Kidney (tissue), 14 donors: ENCODE data around the gene SHOX. TPM values are rescaled to one million over a fixed set of nuclear protein-coding genes. Genes with fewer than 3 reads are reported as not detected.

Source experiments
- DNase-seq, 5 donors: peaks; one replicate each; pipeline ENCODE4 v3.0.0-alpha.2; 2013 to 2020
- FAIRE-seq: peaks from 2 replicates; lab custom pipeline; 2012; peaks lifted over from hg19 to GRCh38; lab: Jason Lieb, UNC
- H3K27ac ChIP-seq, 2 donors: one replicate each; pipeline ENCODE4 v1.7.0; 2013; ENCODE audit warnings: low read depth in 2 of 2, low read length in 2 of 2, inconsistent platforms in 1 of 2
- H3K27me3 ChIP-seq: one replicate; pipeline ENCODE4 v1.7.1; 2013; ENCODE audit warnings: low read length, inconsistent platforms; ENCODE audit not compliant: control insufficient read depth, insufficient read depth
- H3K36me3 ChIP-seq, 3 donors: one replicate each; pipeline versions ENCODE4 v1.7.0 to v1.7.1; 2013; ENCODE audit warnings: low read length in 3 of 3, control low read depth in 1 of 3, inconsistent platforms in 1 of 3; ENCODE audit not compliant: insufficient read depth in 3 of 3, control insufficient read depth in 2 of 3
- H3K4me1 ChIP-seq, 3 donors: one replicate each; pipeline versions ENCODE4 v1.7.0 to v1.7.1; 2013; ENCODE audit warnings: low read length in 3 of 3, inconsistent platforms in 1 of 3, low read depth in 1 of 3; ENCODE audit not compliant: control insufficient read depth in 2 of 3, insufficient read depth in 2 of 3
- H3K4me3 ChIP-seq, 3 donors: one replicate each; pipeline versions ENCODE4 v1.7.0 to v1.8.1; 2013; ENCODE audit warnings: low read length in 3 of 3, control low read depth in 1 of 3, inconsistent platforms in 1 of 3
- H3K9ac ChIP-seq, 3 donors: one replicate each; pipeline versions ENCODE4 v1.7.0 to v1.7.1; 2013; ENCODE audit warnings: low read length in 3 of 3, control low read depth in 1 of 3, inconsistent platforms in 1 of 3
- H3K9me3 ChIP-seq, 3 donors: one replicate each; pipeline versions ENCODE4 v1.7.0 to v1.7.1; 2013; ENCODE audit warnings: low read length in 3 of 3, control low read depth in 1 of 3, inconsistent platforms in 1 of 3; ENCODE audit not compliant: control insufficient read depth in 2 of 3, insufficient read depth in 1 of 3
- CTCF ChIP-seq: IDR thresholded peaks from 3 replicates; pipeline ENCODE4 v1.5.1; 2012; ENCODE audit warnings: mild to moderate bottlenecking, moderate library complexity, borderline replicate concordance; ENCODE audit not compliant: insufficient read depth; ENCODE audit errors: extremely low read depth
- intact Hi-C: fragments of 100-400 bp; cut with DNase I; formaldehyde crosslinking; loops from one replicate; pipeline ENCODE4 v1.11.1; 2022
- polyA plus RNA-seq: library from polyadenylated mRNA; stranded (reverse); fragments of 350-450 nt; fragmentation: Illumina TruSeq; extraction: RNeasy Lipid Tissue Mini Kit (QIAGEN cat#74804); gene quantifications from one replicate; pipeline ENCODE4 v1.2.3, GENCODE V29; 2014; ENCODE audit warnings: low read depth, low replicate concordance; ENCODE audit not compliant: insufficient read depth
- total RNA-seq: library from RNA; stranded (reverse); fragmentation: NEBNext Ultra II Directional; extraction: Animal tissue kit (Norgen Biotek cat#: 25700); gene quantifications from one replicate; pipeline ENCODE4 v1.2.1, GENCODE V29; 2021
- donor health status: control.
- donor health status: control.
- donor health status: control.
- donor health status: control.
- donor health status: control.
- donor health status: DM: yes; HTN: yes; CAD: no.
- donor health status: Normal renal cell carcinoma (clear cell type).

SHOX gene
- total and polyA plus RNA-seq, 2 donors from 2014 or later = not detected

DNA sequence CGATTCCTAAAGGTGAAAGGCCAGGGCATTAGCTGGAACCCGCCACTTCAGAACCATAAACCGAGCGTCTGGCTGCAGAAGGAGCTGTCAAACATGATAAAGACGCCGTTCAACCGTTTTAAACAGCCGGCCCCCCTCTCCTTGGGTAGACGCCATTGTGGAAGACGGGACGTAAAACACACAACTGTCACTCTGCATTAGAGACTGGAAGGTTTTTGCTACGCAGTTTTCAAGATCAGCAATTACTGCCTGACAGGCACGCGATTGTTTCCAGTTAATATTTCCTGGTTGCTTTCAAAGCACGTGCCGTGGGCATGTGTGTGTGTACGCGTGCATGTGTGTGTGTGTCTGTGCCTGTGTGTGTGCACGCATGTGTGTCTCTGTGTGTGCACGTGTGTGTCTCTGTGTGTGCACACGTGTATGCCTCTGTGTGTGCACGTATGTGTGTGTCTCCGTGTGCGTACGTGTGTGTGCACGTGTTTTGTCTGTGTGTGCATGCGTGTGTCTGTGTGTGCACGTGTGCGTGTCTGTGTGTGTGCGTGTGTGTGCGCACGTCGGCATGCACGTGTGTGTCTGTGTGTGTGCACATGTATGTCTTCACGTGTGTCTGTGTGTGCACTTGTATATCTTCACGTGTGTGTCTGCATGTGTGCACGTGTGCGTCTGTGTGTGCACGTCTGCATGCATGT lies 48.8 kb downstream of the SHOX start:
- DNase-seq (peak in 1 of 5 donors; percentile 2), FAIRE-seq (no peak)
- peaks cover 2% of the 10 kb centered on the region for H3K27me3 ChIP-seq
- H3K9ac ChIP-seq = no peak overlapping the region
- TF ChIP-seq CTCF = no peak
- no peaks in the 10 kb centered on the region for H3K9me3 ChIP-seq
- intact Hi-C loops = no loop called here
- H3K4me3 ChIP-seq = peak overlapping the region in 1 of 3 donors; percentile 14
- H3K4me1 ChIP-seq = no peaks in the 10 kb centered on the region
- no peaks in the 10 kb centered on the region for H3K36me3 ChIP-seq
- H3K27ac ChIP-seq = no peak overlapping the region

DNA sequence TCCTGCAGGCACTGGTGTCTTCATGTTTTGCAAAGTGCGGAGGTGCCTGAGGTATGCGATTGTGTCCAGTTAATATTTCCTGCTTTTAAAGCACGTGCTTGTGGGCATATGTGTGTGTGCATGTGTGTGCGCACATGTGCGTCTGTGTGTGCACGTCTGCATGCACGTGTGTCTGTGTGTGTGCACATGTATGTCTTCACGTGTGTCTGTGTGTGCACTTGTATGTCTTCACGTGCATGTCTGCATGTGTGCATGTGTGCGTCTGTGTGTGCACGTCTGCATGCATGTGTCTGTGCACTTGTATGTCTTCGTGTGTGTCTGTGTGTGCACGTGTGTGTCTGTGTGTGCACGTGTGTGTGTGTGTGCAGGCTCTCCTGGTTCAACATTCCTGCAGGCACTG lies 49.5 kb downstream of the SHOX start:
- DNase-seq = no peak
- FAIRE-seq = no peak
- Histone ChIP-seq H3K36me3 (no peaks in the 10 kb centered on the region), H3K4me3 (no peak overlapping the region), H3K9me3 (no peaks in the 10 kb centered on the region), H3K4me1 (no peaks in the 10 kb centered on the region), H3K9ac (no peak overlapping the region), H3K27me3 (peaks cover 2% of the 10 kb centered on the region), H3K27ac (no peak overlapping the region)
- intact Hi-C loops = no loop called here
- TF ChIP-seq CTCF = no peak

GRCh38 chrX:681989-682388 lies 51.4 kb downstream of the SHOX start:
- Histone ChIP-seq H3K36me3 (no peaks in the 10 kb centered on the region), H3K4me1 (no peaks in the 10 kb centered on the region), H3K9me3 (no peaks in the 10 kb centered on the region), H3K27me3 (peaks cover 2% of the 10 kb centered on the region), H3K27ac (no peak overlapping the region), H3K9ac (no peak overlapping the region), H3K4me3 (no peak overlapping the region)
- no peak for FAIRE-seq
- DNase-seq = no peak
- no peak for TF ChIP-seq CTCF
- intact Hi-C loops = no loop called here

DNA sequence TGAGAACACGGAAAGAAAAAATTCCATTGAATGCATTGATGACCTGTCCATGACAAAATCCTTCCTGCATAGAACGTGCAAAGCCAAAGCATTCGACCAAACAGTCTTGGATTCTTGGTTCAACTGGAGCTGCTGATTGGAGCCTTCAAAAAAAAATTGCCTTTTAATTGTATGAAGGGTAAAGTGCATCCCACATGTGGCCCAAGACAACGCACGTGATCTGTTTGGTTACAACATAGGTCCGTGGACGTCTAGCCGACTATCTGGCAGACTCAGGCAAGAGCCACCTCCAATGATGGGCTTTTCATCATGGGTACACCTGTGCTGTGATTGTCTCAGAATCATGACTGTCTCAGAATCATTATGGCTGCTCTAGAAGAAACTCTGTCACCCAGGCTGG lies 52.3 kb downstream of the SHOX start:
- FAIRE-seq = no peak
- intact Hi-C loops = no loop called here
- H3K4me1 ChIP-seq = no peaks in the 10 kb centered on the region

More for the DNA sequence above, 52.3 kb downstream of the SHOX start:
- no peak for TF ChIP-seq CTCF
- H3K36me3 ChIP-seq = no peaks in the 10 kb centered on the region
- H3K27me3 ChIP-seq = peaks cover 2% of the 10 kb centered on the region
- no peak overlapping the region for H3K4me3 ChIP-seq
- no peak for DNase-seq
- H3K27ac ChIP-seq = no peak overlapping the region
- H3K9ac ChIP-seq = no peak overlapping the region
- no peaks in the 10 kb centered on the region for H3K9me3 ChIP-seq
